DLD1 (cell line): ENCODE results near the gene AGMAT.
"Not testable (repeated sequence)": the region's sequence is repeated elsewhere in the genome, so short reads cannot be mapped to it uniquely, and the experiment has no call there.

ENCODE experiments used
- in situ Hi-C: cut with HindIII; loops from 2 replicates; pipeline ENCODE4 v1.10.0; 2017; ENCODE audit warnings: low sequenced_read_pairs

AGMAT gene

GRCh38 chr1:15616373-15617172, 31.7 kb upstream of the AGMAT start:
- in situ Hi-C loops: no loop called here

- in situ Hi-C loops: no loop called here
Measured at GRCh38 chr1:15610167-15610566, 25.3 kb upstream of the AGMAT start.

- in situ Hi-C loops: no loop called here
Measured at GRCh38 chr1:15609631-15610030, 24.8 kb upstream of the AGMAT start.

GRCh38 chr1:15605398-15606383, 20.8 kb upstream of the AGMAT start:
- in situ Hi-C loops: no loop called here

- in situ Hi-C loops: not testable (repeated sequence)
Measured at GRCh38 chr1:15604400-15604799, 19.5 kb upstream of the AGMAT start.

- in situ Hi-C loops: not testable (repeated sequence)
Measured at GRCh38 chr1:15603966-15604282, 19.1 kb upstream of the AGMAT start.

- in situ Hi-C loops: no loop called here
Measured at GRCh38 chr1:15603050-15603965, 18.5 kb upstream of the AGMAT start.

DNA sequence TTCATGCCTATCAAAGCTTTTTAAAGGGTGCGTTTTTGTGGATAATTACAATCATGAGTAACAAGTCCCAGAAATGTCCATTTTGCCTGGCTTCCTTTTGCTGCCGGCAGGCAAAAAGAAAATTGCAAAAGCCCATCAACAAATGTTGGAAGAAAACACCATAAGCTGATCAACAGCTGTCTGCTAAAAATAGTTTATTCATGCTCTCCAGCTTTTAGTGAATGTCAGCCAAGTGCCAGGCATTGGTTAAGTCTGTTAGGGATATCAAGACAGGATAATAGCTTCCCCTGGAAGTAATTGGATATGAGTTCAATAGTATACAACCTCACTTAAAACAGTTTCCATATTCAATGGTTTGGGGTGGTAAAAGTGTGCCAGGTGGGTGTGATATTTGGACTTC, 13.6 kb upstream of the AGMAT start:
- in situ Hi-C loops: no loop called here

GRCh38 chr1:15595809-15596617, 11.2 kb upstream of the AGMAT start:
- in situ Hi-C loops: no loop called here

DNA sequence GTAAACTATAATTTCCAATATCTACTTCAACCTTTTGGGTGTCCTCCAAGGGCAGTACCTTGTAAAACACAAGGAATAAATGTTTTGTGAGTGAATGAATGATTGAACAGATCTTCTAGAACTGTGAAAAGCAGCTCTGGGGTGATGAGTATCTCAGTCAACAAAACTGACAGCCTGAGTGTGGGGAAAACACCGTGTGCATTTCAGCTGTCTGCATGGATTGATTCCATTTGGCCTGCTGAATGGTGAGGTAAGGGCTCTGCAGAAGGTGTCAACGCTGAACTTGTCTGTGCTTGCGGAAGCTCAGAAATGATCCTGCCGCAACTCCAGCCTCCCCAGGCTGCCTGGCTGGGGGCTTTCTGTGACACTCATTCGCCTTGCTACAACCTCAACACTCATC, 7.4 kb upstream of the AGMAT start:
- in situ Hi-C loops: no loop called here

- in situ Hi-C loops: no loop called here
Measured at GRCh38 chr1:15583016-15583706, 1.7 kb downstream of the AGMAT start.

GRCh38 chr1:15579683-15580047, 5.2 kb downstream of the AGMAT start:
- in situ Hi-C loops: no loop called here

- in situ Hi-C loops: no loop called here
Measured at GRCh38 chr1:15578921-15579682, 5.7 kb downstream of the AGMAT start.

DNA sequence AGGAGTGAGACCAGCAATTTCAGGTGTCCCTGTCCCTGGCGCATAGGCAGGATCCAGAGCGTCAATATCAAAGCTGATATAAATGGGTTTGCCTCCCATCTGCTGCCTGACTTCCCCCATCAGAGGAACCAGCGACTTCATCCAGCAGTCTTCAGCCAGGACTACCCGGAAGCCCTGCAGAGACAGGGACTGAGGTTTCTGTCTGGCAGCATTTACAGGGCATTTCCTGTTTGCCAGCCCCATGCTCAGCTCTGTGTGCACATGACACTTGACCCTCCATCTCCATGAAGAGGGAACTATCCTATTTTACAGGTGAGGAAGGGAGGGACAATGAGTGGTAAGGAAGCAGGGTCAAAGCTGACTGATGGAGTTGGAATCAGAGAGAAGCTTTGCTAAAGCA, 7.2 kb downstream of the AGMAT start:
- in situ Hi-C loops: no loop called here

GRCh38 chr1:15575549-15576150, 9.2 kb downstream of the AGMAT start:
- in situ Hi-C loops: no loop called here

GRCh38 chr1:15574741-15575140, 10.1 kb downstream of the AGMAT start:
- in situ Hi-C loops: no loop called here

GRCh38 chr1:15573477-15573876, 11.4 kb downstream of the AGMAT start:
- in situ Hi-C loops: no loop called here

DNA sequence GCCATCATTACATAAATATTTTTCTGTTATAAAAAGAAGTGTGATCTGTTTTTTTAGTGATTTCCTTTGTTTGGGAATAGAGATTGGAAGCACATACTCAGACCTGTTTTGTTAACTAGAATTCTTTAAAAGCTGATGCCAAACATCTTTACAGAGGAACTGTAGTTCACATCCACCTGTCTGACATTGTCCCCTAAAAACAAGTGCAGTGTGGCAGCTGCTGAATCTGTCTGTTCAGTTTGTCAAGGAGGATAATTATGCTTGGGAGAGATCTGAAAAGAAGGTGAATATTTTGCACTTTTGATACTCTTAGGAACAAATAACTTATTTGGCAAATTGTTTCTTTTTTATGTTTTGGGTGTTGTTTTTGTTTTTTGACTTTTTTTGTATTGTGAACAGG, 13.6 kb downstream of the AGMAT start:
- in situ Hi-C loops: no loop called here
